Right lobe of liver (tissue), 4 donors: ENCODE measurements around the gene USP6NL.

ENCODE experiments used
- CTCF ChIP-seq, 4 donors: fragments of 200-600 bp in 3 of 4; fragments of 450-650 bp in 1 of 4; IDR thresholded peaks; one replicate each; pipeline versions ENCODE4 v1.5.1 to v1.8.0; 2016 to 2022; ENCODE audit warnings: antibody characterized with exemption in 4 of 4, mild to moderate bottlenecking in 2 of 4
- POLR2A ChIP-seq: fragments of 450-650 bp; IDR thresholded peaks from one replicate; pipeline ENCODE4 v1.6.1; 2017; ENCODE audit warnings: antibody characterized with exemption, mild to moderate bottlenecking
- donor health status: DM: no; HTN: no; CAD: no.
- donor health status: DM: no; HTN: no; CAD: no.
- donor health status: DM: no; HTN: yes; CAD: no.

GRCh38 chr10:11653758-11654471, 42.5 kb upstream of the USP6NL start:
- no peak for TF ChIP-seq CTCF (IDR thresholded peaks at IDR 0.05)
- no peak for TF ChIP-seq POLR2A
